GM03348 (cell line): ENCODE results near the gene USP24.
"Not testable (repeated sequence)": the region's sequence is repeated elsewhere in the genome, so short reads cannot be mapped to it uniquely, and the experiment has no call there.

Experiments used
- DNase-seq: peaks from one replicate; pipeline ENCODE4 v3.0.0; 2012; ENCODE audit warnings: low spot score

USP24 gene

GRCh38 chr1:55232448-55233144 is 17.4 kb upstream of the USP24 start:
- DNase-seq = no peak

DNA sequence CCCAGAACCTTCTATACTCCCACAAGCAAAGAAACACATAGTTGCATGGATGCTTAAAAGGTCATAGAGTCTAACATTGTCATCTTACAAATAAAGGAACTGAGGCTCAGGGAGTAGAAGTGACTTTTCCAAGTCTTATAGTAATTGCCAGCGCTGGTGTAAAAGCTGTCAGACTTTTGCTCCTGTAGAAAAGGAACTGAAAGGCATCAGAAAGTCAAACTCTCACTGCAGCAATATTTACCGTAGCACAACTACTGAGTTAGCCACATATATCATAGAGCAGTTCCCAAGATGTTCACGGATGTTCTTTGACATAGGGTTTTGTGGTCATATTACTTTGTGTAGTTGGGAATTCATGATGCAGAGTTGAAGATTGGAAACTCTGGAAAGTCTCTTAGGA is 16.6 kb upstream of the USP24 start:
- no peak for DNase-seq

GRCh38 chr1:55230659-55231058 is 15.5 kb upstream of the USP24 start:
- no peak for DNase-seq

DNA sequence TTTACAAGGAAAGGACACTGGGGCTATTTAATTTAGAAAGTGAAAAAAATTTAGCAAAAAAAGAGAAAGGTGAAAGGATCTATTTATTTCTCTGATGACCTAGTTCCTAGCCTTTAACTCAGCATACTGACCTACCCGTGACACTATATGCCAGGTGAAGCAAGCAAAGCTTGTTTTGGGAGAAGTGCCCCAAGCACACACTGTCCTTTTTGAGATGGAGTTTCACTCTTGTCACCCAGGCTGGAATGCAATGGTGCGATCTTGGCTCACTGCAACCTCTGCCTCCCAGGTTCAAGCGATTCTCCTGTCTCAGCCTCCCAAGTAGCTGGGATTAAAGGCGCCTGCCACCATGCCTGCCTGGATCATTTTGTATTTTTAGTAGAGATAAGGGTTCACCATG is 14.6 kb upstream of the USP24 start:
- not testable (repeated sequence) for DNase-seq

- no peak for DNase-seq
Measured at GRCh38 chr1:55225228-55225627, 10.1 kb upstream of the USP24 start.

- no peak for DNase-seq
Measured at GRCh38 chr1:55224729-55225128, 9.6 kb upstream of the USP24 start.

DNA sequence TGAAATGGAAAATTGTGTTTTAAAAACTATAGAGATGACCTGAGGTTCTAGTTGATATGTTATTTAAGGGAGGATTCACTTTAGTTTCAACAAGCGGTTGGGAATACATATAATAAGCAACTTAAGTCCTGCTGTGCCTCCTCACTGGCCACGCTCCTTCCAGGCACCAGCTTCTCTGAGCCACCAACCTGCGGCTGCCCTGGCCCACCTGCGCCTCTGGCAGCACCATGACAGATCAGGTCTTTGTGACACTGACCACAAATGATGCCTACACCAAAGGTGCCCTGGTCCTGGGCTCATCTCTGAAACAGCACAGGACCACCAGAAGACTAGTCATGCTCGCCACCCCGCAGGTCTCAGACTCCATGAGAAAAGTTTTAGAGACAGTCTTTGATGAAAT is 7.0 kb upstream of the USP24 start:
- no peak for DNase-seq

GRCh38 chr1:55217226-55217986 is 2.2 kb upstream of the USP24 start:
- no peak for DNase-seq

DNA sequence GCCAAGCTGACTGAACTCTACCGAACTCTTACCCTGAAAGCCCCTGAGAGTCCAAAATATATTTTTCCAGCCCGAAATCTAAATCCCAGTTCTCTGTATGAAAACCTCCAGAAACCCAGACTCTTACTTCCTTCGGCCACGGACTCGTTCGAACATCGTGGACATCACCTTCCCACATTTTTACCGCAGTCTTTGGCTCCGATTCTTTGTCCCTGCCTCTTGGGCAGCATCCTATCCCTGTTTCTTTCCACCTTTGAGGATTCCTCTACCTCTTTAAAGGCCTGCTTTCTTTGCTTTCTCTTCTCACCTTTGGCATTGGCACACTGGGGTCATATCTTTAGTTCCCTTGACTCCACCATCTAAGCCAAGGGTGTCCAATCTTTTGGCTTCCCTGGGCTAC is 932 bp upstream of the USP24 start:
- no peak for DNase-seq

GRCh38 chr1:55214934-55215193 is 300 bp downstream of the USP24 start:
- DNase-seq = peak; percentile 75

GRCh38 chr1:55214212-55214933 is 791 bp downstream of the USP24 start:
- peak; percentile 63 for DNase-seq

- no peak for DNase-seq
Measured at GRCh38 chr1:55213885-55214211, 1.3 kb downstream of the USP24 start.

DNA sequence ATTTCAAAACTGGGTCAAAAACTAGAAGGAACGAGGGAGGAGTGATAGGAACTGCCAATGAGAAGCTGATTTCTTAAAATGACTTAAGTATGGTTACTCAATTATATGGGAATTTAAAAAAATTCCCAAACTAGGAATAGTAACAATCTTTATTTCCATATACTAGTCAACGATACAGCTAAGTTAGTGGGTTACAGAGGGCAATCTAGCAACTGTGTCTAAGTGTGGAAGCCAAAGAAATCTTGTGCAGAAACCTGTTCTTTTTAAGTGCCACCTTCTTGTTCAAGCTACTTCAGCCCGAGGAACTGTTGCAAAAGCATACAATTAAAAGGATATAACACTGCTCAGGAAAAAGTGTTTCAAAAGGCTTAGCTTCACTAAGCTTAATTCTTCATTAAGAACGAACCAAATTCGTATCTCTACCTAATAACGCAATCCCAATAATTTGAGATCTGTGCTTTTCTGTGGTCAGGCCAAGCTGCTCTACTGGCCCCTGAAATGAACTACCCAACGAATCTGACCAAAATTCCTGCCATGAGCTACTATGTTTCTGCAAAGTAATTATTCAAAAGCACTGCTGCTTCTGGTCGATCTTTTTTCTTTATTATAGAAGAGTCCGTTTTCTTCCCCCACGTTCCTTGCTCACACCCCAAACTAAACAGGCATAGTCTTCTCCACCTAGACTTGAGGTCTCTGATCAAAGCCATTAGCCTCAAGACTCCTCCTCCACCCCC is 1.8 kb downstream of the USP24 start:
- DNase-seq = peak; percentile 23

- DNase-seq = no peak
Measured at GRCh38 chr1:55212349-55213150, 2.6 kb downstream of the USP24 start.

GRCh38 chr1:55211863-55212262 is 3.3 kb downstream of the USP24 start:
- DNase-seq = no peak

DNA sequence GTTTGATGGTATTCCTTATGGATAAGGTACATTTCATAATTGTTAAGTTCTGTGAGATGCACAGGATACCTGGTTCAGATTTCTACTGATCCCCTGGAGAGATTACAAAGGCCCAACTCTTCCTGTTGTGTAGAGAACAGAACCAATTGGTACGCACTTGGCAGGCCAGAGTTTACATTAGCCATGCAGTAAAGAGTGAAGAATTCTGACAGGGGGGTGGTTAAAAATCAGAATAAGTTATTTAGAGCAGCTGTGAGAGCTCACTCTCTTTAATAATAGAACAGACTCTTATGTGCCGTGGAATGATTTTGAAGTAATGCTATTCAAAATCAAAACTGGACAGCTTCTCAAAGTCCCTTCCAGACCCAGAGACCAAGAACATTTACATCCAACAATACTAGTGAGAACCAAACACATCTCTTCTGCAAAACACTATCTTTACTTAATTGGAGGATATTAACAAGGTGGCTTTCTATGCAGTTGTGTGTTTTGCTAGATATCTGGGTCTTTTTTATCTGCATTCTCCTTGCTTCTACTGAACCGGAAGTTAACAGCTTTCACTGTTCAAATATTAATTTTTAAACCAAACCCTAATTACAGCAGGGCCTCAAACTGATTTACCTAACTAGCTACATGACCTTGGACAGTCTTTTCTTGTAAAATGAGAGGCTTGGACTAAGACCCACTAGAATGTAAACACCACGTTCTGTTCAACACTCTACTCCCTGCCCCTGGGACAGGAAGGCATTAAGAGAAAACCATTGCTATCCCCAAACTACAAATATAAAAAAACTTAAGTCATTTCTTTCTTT is 4.0 kb downstream of the USP24 start:
- no peak for DNase-seq

DNA sequence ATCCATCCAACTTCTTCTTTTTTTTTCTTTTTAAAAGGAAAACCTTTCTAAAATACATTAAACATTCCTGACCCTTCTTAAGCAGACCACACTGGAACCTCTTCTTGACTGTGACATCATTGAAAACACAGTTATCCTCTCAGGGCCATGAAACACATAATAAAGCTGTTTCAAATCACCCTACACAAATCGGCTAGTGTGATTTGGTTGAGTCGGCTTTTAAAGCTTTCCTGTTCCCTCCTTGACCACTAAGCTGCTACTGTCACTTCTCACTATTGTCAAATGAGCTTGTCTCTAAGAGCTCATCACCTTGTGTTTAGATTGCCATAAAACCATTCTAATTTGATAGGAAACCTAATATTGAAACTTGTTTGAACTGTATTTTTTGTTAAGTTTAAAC is 5.9 kb downstream of the USP24 start:
- no peak for DNase-seq

GRCh38 chr1:55206210-55206609 is 9.0 kb downstream of the USP24 start:
- DNase-seq = no peak

DNA sequence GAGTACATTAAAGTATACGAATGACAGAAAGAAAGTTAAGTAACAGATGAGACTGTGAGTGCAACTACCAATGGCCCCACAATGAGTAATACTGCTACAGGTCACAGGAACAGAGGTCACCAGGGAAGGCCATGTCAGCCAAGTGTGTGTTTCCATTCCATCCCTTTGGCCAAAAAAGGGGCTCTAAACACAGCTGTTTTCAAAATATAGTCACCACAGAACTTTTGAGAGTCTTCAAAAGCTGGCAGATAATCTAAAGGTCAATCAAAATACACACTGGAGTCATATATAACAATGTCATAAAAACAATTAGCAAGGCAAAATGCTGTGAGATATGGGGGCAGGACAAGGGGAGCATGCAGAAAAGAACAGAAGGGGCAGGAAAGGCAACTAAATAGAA is 10.2 kb downstream of the USP24 start:
- no peak for DNase-seq

DNA sequence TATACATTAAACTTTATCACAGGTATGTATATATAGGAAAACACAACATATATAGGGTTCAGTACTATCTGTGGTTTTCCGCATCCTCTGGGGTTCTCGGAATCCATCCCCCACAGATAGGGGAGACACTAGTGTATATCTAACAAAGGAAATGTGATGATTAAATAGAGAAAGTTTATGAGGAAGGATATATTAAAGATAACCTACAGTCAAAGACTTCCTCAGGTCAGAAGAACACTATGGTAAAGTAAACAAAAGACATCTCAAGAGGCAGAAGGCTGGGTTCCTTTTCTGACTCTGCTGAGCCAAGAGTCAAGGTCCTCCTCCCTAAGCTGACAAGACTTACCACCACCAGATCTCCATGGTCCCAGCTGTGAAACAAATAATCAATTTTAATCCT is 12.1 kb downstream of the USP24 start:
- no peak for DNase-seq

- DNase-seq = no peak
Measured at GRCh38 chr1:55200667-55201066, 14.5 kb downstream of the USP24 start.
